ENCODE results near the gene EMC1.
A peak's percentile ranks its signal among the peaks of the same experiment; 100 is the strongest.
"Not testable (repeated sequence)": the region's sequence is repeated elsewhere in the genome, so short reads cannot be mapped to it uniquely, and the experiment has no call there.

Gene EMC1

DNA sequence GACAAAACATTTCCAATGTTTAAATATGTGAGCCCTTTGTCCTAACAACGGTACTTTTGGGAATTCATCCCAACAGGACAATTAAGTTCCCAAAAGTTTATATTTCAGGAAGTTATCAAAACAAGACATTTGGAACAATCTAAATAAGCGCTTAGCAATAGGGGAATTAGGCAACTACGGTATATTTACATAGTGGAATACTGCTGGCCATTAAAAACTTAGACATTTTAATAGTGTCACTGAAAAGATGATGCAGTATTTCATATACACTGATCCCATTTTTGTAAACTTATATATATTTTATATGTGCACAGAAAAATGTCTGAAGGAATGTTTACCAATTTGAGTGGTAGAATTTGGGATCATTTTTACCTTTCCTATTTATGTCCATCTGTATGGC is 62.1 kb downstream of the EMC1 start:
- DNase-seq (ENCODE audit: low spot score), result no peak

DNA sequence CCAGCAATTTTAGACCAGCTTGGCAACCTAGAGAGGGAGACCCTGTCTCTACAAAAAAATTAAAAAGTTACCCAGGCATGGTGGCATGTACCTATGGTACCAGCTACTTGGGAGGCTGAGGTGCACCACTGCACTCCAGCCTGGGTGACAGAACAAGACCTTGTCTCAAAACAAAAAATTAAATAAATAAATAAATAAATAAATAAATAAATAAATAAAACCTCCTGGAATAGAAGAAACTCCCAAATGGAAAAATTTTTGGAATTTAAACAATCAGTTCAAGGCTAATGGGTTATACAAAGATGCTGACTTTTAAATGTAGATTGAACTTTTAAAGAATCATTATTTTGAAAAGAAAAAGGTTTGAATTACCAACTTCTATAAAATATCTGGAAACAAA is 63.5 kb downstream of the EMC1 start:
- no peak for DNase-seq (ENCODE audit: low spot score)

DNA sequence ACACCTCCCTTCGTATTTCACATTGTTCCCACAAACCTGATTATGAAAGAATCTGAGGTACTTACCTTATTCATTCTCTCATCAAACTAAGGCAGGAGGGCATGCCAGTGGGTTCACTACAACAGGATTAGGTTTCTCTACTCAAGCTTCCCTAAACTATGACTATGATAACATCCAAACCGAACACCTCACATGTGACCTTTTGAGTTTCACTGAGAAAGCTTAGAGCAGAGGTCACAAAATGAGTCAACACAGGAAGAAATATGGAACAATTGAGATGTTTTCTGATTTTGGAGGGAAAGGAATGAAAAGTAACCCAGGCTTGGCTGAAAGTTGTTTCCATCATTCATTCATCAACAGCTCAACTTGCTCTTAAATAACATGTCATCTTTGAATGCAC is 65.3 kb downstream of the EMC1 start:
- no peak for DNase-seq (ENCODE audit: low spot score)

DNA sequence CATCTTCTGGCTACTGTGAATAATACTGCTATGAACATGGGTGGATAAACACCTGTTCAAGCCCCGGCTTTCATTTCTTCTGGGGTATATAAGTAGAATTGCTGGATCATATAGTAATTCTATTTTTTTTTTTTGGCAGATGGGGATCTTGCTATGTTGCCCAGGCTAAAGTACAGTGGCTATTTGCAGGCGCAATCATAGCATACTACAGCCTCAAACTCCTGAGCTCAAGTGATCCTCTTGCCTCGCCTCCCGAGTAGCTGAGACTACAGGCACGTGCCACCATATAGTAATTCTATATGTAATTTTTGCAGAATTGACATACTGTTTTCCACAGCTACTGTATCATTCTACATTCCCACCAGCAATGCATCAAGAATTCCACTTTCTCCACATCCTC is 69.1 kb downstream of the EMC1 start:
- no peak for DNase-seq (ENCODE audit: low spot score)

DNA sequence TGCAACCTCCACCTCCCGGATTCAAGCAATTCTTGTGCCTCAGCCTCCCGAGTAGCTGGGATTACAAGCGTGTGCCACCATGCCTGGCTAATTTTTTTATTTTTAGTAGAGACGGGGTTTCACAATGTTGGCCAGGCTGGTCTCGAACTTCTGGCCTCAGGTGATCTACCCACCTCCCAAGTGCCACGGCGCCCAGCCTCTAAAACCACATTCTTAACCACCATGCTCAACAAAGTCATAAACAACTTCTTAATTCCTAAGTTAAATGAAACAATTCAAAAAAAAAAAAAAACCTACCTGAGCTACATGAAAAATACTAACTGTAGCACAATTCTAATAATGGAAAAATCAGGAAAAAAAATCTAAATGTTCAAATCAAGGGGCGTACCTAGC is 71.1 kb downstream of the EMC1 start:
- not testable (repeated sequence) for DNase-seq (ENCODE audit: low spot score)

DNA sequence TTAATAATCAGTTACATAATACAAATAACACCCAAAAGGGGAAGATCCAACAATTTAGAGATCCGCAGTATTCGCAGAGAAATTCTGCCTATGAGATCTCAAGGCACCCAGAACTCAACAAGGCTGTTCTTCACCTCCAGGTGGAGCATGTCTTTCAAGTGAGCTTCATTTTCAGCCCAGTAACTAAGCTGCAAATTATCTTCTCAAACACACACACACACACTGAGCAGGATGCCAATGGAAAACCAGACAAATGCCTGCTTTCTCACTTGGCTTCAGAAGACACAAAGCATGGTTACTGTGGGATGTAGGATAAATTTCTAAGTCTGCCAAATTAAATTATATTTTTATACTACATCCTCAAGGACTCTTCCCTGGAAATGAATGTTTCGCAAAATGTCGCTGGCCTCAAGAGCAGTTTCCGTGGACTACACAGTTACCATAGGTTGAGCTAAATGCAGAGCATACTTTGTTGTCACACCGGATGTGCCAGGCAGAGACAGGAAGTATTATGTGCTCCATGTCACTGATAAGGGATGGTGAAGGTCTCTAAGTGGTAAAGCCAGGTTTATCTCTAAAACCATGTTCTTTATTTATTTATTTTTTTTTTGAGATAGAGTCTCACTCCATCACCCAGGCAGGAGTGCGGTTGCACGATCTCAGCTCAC is 71.6 kb downstream of the EMC1 start:
- DNase-seq (ENCODE audit: low spot score), result peak; percentile 20

DNA sequence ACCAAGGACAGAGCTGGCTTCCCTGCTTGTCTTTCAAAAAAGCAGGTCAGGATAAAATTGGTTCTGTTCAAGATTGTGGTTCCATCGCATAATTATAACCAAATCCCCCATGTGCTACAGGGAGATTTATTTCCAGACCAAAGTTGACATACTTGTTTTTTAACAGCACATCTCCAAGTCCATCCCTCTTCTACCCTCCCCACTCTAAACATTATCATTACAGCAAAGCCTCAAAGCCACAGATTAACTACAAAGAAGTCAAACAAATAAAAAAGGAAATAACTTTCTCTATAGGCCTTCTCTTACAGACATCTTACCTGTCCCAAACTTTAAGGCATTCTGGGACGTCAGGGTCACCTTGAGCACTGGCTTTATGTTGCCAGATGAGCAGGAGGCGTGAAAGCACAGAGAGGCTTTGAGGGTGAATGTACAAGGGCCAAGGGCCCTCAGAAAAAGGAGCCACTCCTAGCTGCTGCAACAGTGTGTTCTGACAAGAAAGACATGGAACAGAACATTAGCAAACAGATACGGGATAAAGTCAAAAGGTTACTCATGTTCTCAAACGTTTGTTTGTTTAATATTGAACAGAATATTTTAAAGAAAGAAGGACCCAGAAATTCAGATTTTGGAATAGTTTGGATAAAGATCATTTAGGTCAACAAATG is 72.5 kb downstream of the EMC1 start:
- DNase-seq (ENCODE audit: low spot score), result no peak

DNA sequence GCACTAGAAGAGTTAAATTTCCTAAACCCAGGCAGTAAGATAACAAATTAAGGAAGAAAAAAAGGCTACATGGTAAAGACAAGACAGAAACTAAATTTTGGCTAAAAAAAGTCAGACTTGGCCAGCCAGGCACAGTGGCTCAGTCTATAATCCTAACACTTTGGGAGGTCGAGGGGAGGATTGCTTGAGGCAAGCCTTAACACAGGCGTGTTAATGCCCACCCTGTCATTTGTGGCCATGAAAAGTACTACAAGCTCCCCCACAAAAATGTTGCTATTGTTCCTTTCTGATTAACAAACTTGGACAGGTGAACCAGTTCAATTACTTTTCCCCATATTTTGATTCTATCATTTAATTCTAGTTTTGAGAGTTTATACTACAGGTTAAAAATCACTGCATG is 73.5 kb downstream of the EMC1 start:
- no peak for DNase-seq (ENCODE audit: low spot score)

DNA sequence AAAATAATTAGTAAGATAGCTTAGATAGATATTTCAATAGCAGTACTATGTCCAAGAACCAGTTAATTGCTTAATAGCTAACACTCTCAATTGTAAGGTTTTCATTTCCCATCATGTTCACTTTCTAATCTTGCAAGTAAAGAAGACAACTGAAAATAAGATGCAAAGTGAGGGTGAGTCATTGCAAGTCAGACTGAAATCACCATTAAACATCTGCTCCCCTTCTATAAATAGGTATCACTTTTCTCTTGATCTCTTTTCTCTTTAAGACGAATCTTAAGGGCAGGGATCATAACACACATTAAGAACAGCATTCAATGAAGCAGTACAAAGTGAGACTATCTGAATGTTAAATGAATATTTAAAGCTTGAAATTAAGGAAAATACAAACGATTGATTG is 81.7 kb downstream of the EMC1 start:
- DNase-seq (ENCODE audit: low spot score), result no peak

DNA sequence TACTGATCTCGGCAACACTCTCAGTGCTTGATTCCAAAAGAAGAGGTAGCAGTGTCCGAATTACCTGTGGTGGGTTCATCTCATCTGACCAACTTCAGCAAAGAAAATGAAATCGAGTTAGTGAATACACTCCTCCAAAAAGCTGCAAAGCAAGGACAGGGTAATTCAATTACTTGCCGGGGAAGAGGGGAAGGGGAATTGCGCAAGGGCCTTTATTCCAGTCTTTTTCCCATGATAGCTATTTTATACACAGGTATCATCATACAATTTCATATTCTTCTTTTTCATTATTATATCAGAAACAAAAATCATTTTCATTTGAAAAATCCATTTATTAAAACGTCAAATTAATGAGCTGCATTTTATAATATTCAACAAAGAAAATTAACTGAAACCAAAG is 84.2 kb downstream of the EMC1 start:
- no peak for DNase-seq (ENCODE audit: low spot score)

DNA sequence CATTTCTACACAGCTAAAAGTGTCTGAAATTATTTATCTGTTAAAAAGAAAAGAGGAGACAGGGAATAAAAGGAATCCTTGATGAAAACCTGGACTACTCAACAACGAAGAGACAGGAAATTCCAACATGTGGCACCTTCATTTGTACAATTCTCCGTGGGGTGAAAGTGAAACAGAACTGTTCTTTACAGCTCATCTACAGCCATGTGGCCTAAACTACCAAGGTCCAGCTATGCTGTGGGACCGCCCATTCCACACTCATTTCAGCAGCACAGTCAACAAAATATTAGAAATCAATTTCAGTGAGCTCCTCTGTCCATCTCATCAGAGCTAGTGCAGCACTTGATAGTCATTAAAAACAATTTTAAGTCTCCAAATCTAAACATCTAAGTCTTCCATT is 85.3 kb downstream of the EMC1 start:
- no peak for DNase-seq (ENCODE audit: low spot score)

Measured in CD4-positive, alpha-beta T cell treated with Interleukin-2 at 100 ng/mL for 4 hours (primary cell).